Raji (cell line): Measurements from ENCODE around the gene NARF.
A peak's percentile ranks its signal among the peaks of the same experiment; 100 is the strongest.

Experiments used
- POLR2A ChIP-seq: IDR thresholded peaks from 2 replicates; pipeline ENCODE4 v1.6.1; 2011; ENCODE audit warnings: low read depth, low read length, control low read depth; ENCODE audit not compliant: insufficient read depth

Gene NARF

DNA sequence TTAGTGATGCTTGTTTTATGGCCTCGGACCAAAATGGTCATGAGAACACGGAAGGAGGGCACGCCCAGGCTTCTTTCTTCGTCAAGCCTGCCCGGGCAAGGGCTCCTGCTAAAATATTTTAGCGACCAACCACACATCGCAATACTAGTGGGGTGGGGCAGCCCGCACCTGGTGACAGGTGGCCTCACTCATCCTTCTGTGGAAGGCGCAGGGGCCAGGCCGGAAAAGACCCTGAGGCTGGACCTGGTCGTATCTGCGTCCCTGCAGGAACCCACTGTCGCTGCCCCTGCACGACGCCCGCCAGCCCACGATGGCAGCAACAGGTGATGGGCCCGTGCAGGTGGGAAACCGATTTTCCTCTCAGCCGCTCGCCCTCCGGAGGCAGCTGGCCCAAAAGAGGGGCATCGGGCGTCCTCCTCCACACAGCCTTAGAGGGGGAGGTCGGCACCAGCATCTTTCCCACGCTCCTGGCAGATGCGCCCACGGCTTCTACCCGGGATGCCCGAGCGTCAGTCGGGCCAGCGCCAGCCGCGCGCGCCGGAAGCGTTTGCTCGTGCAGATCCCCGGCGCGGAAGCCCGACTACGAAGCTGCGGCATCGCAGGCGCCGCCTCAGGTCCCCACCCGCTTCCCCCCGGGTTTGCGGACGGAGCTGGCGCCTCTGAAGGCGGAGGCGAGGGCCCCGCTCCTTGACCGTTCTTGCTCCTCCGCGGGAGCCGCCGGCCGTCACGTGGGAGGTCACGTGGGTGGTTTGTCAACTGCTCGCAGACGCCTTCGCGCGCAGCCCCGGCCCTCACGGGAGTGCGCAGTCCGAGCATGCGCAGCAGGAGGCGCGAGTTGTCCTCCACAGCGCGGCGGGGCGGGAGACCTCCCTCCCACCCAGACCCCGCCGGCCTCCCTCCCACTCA is 38.2 kb downstream of the NARF start:
- peak; percentile 78 for TF ChIP-seq POLR2A

DNA sequence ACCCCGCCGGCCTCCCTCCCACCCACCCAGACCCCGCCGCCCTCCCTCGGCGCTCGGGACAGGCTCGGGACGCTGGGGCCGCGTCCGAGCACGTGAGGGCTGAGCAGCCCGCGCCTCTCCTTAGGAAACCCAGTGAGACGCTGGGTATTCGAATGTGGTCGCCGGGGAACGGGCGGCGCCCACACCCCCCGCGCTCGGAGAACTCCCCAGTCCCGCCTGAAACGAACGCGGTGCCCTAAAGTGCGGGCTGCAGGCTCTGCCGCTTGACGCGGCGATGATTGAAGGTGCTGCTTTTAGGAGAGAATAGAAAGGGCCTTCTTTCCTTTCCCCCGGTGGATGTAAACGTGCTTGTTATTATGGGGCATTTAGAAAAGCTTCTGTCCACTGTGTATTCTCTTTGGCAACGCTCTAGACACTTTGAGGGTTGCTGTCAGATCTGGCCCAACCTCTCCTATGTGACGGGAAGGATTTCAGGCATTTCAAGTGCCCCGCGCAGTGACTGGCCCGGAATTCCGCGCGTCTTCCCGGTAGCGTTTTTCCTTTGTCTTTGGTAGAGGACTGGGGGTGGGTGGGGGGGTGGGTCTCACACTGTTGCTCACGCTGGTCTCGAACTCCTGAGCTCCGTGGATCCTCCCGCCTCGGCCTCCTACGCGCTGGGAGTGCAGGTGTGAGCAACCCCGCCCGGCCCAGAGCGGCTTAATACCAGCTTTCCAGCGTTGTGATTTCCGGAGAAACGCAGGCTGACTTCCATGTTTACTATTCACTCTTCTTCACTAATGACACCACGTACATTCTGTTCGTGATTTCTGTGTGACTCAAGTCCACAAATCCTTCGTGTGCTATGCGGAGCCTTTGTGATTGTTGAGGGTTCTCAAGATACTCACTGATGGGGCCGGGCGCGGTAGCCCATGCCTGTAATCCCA is 39.2 kb downstream of the NARF start:
- no peak for TF ChIP-seq POLR2A

DNA sequence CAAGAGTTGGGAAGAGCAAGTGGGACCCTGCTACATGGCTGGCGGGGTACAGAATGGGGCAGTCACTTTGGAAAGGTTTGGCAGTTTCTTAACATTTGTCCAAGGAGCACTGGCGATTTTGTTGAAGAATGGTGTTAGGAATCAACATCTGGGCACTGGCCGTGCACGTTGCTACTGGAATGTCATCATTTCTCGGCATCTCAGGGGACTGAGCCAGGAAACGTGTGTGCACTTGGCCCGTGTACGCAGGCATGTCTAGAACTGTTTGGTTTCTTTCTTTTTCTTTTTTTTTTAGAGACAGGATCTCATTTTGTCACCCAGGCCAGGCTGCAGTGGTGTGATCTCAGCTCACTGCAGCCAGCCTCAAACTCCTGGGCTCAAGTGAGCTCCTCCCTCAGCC is 43.7 kb downstream of the NARF start:
- no peak for TF ChIP-seq POLR2A

DNA sequence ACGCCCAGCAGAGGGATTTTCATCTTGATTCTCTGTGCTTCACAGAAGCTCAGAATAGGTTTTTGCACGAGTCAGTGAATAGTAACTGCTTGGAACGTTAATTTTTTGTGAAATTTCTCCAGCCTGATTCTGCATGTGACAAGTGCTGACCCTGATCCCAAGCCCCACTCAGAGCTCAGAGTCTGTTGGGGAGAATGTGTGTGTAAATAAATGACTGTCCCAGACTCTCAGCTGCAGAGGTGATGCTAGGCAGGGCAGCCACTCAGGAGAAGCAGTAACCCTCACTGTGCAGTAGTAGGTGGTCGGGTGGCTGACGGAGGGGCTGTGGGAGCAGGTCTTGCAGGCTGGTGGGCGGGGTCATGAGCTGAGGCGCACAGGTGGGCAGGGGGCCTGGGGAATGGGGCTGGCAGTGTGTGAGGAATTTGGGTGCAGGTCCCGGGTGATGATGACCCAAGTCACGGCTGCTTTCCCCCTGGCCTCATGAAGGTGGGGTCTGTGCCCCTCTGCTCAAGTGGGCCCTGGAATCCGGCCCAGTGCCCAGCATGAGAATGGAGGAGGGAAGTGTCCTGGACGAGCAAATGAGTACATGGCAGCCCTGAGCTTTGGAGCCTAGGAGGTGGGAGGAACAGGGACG is 44.7 kb downstream of the NARF start:
- no peak for TF ChIP-seq POLR2A

DNA sequence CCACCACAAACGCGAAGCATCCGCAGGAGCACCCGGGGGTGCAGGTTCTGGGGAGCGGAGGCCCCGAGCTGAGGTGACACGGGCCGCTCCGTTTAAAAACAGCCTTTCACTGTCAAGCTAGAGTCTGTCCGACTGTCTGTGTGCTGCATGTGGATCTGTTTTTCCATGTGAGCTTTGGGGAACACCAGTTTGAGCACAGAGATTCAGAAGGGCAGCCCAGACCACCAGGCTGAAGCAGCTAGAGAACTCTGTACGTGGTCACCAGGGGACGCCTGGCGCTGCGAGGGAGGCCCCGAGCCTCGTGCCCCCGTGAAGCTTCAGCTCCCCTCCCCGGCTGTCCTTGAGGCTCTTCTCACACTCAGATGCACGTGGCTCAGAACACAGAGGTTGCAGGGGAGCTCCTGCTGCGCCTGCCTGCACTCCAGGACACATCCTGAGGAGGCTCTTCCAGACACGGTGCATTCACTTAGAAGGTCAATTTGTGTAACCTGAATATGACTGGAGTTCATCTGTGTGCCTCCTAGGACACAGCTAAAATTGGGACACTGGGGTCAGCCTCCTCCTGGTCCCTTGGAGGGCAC is 45.3 kb downstream of the NARF start:
- no peak for TF ChIP-seq POLR2A

DNA sequence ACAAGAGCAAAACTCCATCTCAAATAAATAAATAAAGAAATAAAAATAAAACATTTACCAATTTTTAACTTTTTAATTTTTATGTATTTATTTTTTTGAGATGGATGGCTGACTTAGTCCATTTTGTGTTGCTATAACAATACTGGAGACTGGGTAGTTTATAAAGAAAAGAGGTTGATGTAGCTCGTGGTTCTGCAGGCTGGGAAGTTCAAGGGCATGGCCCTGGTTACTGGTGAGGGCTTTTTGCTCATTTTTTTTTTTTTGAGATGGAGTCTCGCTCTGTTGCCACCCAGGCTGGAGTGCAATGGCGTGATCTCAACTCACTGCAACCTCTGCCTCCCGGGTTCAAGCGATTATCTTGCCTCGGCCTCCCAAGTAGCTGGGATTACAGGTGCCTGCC is 46.8 kb downstream of the NARF start:
- no peak for TF ChIP-seq POLR2A

DNA sequence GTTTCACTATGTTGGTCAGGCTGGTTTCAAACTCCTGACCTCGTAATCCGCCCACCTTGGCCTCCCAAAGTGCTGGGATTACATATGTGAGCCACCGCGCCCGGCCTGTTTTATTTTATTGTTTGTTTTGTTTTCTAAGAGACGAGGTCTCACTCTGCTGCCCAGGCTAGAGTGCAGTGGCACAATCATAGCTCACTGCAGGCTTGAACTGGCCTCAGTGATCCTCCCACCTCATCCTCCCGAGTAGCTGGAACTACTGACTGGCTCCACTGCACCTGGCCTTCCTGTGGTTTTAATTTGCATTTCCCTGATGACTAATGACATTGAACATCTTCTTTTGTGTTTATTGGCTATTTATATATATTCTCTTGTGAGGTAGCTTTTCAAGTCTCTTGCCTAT is 47.9 kb downstream of the NARF start:
- peak; percentile 50; the same call in 1 of the 2 replicates for TF ChIP-seq POLR2A

DNA sequence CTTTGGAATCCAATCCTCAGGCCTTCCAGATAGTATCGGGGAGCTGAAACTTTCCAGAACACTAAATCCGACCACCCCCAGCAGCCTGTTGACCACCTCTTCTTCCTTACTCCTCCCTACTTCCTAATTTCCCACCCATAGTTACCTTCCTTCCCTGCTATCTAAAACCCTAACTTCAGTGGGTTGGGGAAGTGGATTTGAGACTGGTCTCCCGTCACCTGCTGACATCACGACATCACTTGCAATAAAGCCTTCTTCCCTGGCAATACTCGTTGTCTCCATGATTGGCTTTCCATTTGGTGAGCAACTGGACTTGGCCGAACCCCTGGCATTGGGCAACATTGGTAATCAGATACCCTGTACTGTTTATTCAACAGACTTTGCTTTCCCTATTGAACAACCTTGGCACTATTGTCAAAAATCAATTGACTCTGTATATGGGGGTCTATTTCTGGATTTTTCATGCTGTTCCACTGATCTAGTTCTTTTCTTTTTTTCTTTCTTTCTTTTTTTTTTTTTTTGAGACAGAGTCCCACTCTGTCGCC is 49.2 kb downstream of the NARF start:
- no peak for TF ChIP-seq POLR2A

DNA sequence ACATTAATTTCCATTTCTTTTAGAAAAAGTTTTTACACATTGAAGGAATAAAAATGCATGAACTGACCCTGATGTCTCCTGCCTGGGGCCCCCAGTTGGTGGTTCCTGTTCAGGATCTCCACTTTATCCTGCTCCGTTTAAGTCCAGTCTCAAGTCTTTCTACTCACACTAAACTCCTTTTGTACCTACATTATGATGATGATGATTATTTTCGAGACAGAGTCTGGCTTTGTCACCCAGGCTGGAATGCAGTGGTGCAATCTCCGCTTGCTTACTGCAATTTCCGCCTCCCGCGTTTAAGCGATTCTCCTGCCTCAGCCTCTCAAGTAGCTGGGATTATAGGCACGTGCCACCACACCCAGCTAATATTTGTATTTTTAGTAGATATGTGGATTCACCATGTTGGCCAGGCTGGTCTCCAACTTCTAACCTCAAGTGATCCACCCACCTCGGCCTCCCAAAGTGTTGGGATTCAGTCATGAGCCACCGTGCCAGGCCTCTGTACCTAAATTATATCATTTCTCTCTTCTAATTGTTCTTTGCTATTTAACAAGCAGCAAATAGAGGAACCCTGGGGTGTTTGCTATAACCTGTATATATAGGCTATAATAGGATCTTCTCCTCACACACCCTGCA is 58.8 kb downstream of the NARF start:
- no peak for TF ChIP-seq POLR2A

DNA sequence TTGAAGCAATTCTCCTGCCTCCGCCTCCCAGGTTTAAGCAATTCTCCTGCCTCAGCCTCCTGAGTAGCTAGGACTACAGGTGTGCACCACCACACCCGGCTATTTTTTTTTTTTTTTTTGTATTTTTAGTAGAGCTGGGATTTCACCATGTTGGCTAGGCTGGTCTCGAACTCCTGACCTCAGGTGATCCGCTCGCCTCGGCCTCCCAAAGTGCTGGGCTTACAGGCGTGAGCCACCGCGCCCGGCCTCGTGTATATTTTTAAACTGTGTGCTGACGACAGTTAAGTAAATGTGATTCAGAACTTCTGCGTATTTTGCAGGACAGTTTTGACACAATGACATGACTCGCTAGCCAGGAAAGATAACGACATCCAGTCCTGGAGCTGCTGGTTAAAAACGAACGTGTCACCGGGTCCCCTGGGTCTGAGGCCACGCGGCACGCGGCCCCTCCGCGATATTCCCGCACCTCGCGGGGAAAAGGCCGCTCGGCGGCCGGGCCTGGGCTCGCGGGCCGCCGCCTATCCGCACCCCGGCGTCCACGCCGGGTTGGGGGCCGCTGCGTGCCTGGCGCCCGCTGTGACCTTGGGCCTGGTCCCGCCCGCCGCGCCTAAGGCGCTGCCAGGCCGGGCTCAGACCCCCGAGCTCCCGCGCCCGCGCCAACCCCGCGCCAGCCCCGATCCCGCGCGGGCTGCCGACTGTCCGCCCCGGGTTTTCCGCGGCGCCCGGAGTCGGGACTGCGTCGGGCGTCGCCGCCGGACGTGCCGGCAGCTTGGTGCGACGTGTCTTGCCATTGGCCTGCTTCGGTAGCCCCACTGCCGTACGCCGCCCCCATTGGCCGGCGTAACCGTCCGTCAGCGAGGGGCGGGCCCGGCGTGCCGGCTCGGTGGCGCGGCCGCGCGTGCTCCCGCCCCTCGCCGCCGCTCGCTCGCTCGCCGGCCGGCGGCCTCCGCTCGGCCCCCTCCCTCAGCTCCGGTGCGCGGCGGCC is 60.6 kb downstream of the NARF start, which contains the start of gene FOXK2:
Gene FOXK2, plus strand, starts transcription at position 907 of the 985 bp plus-strand sequence. CDS start 157 bp downstream, outside the sequence.
- peak; percentile 66 for TF ChIP-seq POLR2A

DNA sequence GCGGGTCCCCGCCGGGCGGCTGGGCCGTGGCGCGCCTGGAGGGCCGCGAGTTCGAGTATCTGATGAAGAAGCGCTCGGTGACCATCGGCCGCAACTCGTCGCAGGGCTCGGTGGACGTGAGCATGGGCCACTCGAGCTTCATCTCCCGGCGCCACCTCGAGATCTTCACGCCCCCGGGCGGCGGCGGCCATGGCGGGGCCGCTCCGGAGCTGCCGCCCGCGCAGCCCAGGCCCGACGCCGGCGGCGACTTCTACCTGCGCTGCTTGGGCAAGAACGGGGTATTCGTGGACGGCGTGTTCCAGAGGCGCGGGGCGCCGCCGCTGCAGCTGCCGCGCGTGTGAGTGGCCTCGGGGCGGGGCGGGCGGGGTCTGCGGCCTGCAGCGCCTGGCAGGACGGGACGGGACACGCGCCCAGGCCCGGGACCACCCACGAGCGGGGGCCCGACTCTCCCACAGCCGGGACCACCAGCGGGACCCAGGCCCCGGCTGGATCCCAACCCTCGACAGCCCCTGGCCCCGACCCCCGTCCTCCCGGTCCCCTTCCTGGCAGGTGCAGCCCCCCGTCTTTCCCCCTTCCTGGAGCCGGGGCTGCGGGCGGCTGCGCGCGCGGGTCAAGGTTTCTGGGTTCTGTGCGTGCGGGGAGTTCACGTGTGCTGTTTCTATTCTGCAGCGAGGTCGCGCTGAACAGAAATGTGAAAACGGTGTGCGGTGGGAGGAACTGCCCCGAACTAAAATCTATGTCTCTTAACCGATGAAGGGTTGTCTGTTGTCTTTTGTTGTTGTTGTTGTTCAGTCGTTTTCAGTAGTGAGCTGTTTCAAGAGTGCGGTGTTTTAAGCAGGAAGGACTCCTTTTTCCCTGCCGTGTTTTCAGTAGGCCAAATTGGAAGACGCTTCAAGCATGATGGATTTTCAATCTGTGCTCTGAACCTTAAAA is 61.7 kb downstream of the NARF start:
- TF ChIP-seq POLR2A = no peak

DNA sequence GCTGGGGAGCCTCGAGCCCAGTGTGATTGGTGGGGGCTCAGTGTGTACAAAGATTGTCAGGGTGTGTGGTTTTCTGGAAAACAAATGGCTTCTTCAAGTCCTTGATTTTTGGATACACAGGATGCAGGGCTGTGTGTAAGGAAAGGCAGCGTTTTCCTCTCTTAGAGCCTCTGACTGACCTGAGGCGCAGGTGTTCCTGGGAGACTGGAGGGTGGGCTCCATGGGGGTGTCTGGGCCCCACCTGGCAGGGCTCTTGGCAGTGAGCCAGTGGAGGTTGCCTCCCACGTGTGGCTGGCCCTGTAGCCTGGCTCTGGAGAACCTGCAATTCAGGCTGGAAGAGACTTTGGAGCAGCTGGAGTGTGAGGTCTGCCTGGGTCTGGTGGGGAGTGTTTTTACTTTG is 66.0 kb downstream of the NARF start:
- TF ChIP-seq POLR2A = no peak
